Erythroblast (primary cell): ENCODE results near the gene IL1RAP.
A peak's percentile ranks its signal among the peaks of the same experiment; 100 is the strongest.

ENCODE experiments used
- DNase-seq, 2 experiments: peaks; one replicate each; lab custom pipeline; 2025; lab: John Stamatoyannopoulos, UW
- GATA1 ChIP-seq: IDR thresholded peaks from 2 replicates; pipeline ENCODE4 v1.6.1; 2011; ENCODE audit warnings: low read depth, mild to moderate bottlenecking, control low read depth, low read length, moderate library complexity
- POLR2A ChIP-seq: IDR thresholded peaks from 2 replicates; pipeline ENCODE4 v1.6.1; 2011; ENCODE audit warnings: mild to moderate bottlenecking, low read length

Gene IL1RAP

GRCh38 chr3:190624282-190624681 is 110.4 kb downstream of the IL1RAP start:
- TF ChIP-seq POLR2A: no peak
- TF ChIP-seq GATA1: no peak

GRCh38 chr3:190626951-190627620 is 113.2 kb downstream of the IL1RAP start:
- TF ChIP-seq POLR2A (no peak), GATA1 (no peak)
- DNase-seq: no peak

More at GRCh38 chr3:190624282-190624681, 110.4 kb downstream of the IL1RAP start:
- DNase-seq: no peak

DNA sequence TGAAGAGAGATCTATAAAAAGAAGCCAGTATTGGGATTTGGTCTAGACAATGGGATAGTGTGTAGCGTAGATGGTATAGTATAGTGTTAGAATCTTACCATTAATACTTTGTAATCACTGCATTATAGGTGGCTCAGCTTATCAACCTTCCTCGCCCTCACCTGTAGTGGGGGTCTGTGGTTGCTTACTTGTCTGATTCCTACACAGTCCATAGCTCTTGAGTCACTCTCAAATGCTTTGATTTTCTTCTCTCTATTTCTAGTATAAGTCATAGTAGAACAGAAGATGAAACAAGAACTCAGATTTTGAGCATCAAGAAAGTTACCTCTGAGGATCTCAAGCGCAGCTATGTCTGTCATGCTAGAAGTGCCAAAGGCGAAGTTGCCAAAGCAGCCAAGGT is 115.2 kb downstream of the IL1RAP start:
- DNase-seq: no peak
- TF ChIP-seq GATA1 (no peak), POLR2A (no peak)

- TF ChIP-seq GATA1 (no peak), POLR2A (no peak)
- no peak for DNase-seq
These were observed 117.4 kb downstream of the IL1RAP start for GRCh38 chr3:190631295-190631694.

- TF ChIP-seq POLR2A (no peak), GATA1 (no peak)
- DNase-seq: no peak
These were observed 127.7 kb downstream of the IL1RAP start for GRCh38 chr3:190641564-190641963.

DNA sequence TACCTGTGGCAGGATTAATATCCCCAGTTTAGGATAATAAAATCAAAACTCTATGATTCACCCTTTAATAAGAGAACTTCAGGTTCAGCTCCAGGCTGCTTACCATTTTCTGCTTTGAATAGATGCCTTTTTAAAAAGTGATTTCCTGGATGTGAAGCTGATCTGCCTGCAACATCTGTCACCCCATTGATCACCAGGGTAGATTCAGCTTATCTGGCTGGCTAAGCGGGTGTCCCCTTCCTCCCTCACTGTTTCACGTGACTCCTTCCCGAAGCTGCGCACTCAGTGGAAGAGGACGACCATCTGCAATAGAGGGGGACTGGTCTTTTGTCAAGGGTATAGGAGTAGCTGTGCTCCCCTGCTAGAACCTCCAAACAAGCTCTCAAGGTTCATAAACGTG is 128.1 kb downstream of the IL1RAP start:
- DNase-seq: peak; percentile 16 to 57
- no peak for TF ChIP-seq POLR2A
- no peak for TF ChIP-seq GATA1

GRCh38 chr3:190644035-190644434 is 130.2 kb downstream of the IL1RAP start:
- TF ChIP-seq POLR2A: no peak
- no peak for TF ChIP-seq GATA1
- DNase-seq: no peak

DNA sequence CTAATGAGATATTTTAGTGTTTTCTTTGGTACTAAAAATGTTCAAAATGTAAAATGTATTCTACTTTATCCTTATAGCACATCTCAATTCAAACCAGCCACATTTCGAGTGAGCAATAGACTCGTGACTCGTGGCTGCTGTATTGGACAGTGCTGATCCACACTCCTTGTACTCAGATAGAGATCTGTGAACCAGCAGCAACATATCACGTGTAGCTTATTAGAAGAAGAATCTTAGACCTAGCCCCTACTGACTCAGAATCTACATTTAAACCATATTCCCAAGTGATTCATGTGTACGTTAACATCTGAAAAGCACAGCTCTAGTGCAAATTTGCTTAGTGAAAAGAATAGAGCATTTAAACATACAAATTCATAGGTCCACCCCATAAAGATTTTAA is 130.9 kb downstream of the IL1RAP start:
- DNase-seq: peak; percentile 22 to 35
- TF ChIP-seq POLR2A (no peak), GATA1 (no peak)

DNA sequence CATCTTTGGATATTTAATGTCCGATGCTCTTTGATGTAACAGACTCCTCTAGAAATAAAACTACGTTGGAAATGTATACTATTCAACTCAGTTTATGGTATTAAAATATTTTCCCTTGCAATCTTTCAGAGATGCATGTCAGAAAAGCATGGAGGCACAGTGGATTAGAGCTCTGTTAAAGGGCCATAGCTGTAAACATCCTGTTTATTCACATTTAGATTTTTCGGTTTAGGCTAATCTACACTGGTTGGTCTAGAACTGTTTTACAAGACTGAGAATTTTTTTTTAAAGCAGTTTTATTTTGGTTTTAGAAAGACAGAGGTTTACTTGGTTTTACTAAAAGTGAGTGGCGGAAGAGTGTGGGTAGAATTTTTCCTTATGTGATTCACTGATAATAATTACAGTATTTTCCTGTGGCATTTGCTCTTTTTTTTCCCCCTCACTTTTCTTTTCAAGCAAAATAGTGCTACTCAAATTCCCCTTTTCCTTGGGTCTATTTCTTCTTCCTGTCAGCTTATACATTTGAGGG is 132.1 kb downstream of the IL1RAP start:
- TF ChIP-seq GATA1 (no peak), POLR2A (no peak)
- no peak for DNase-seq

DNA sequence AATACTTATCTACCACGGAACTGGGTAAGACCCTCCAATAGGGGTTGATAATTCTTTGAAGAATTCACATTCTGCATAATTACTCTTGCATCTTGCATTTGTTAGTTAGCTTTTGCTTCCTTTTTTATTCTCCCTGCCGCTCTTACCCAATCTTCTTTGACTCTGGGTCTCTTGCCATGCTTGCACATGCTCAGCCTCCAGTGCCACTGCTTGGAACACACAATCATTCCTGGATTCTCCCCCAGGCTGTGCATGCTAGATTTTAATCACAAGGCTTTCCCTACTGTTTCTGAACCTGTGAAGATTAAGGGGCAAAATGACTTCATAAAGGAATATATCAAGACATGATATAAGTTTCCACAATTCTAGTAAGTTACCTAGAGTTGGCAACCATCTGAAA is 133.1 kb downstream of the IL1RAP start:
- TF ChIP-seq POLR2A (no peak), GATA1 (no peak)
- no peak for DNase-seq

DNA sequence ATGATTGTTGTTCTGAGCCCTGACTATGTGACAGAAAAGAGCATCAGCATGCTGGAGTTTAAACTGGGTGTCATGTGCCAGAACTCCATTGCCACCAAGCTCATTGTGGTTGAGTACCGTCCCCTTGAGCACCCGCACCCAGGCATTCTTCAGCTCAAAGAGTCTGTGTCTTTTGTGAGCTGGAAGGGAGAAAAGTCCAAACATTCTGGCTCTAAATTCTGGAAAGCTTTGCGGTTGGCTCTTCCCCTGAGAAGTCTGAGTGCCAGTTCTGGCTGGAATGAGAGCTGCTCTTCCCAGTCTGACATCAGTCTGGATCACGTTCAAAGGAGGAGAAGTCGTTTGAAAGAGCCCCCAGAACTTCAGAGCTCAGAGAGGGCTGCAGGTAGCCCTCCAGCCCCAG is 142.0 kb downstream of the IL1RAP start:
- no peak for DNase-seq
- TF ChIP-seq GATA1 (no peak), POLR2A (no peak)

GRCh38 chr3:190658106-190658505 is 144.2 kb downstream of the IL1RAP start:
- no peak for DNase-seq
- TF ChIP-seq GATA1 (no peak), POLR2A (no peak)

DNA sequence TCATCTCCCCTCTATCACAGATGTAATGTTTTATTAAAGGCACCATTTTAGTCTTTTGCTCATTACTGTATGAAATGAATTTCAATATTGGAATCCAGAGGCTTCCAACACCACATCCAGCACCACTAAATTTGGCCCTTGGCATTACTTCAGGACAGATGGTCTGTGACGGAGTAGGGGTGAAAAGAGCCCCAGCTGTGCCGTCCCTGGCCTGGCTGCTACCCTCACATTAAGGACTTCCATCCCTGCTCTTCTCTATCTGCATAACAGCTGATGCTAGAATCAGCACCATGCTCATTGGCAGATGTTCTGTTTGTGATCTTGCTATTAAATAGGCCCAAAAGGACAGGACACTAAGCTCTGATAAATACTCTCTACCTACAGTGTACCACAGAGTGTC is 152.9 kb downstream of the IL1RAP start:
- TF ChIP-seq POLR2A (no peak), GATA1 (no peak)

GRCh38 chr3:190671658-190672057 is 157.8 kb downstream of the IL1RAP start:
- no peak for DNase-seq
- TF ChIP-seq POLR2A: no peak
- TF ChIP-seq GATA1: no peak

More for the DNA sequence above, 152.9 kb downstream of the IL1RAP start:
- no peak for DNase-seq

DNA sequence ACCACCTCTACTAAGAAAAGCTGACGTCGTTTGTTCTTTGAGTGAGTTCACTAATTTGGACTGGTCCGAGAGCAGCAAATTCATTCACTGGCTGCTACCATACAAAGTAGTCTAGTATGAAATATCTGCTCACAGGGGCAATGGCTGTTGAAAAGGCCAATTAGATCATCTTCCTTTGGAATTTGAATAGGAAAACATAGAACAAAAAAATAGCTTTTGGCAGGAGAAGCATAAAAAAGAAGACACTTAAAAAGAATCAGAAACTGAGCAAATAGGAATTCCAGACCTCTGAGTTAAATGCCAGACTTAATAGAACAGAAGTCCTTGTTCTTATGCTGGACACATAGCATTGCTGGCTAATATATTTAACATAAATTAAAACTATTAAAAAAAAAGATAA is 159.3 kb downstream of the IL1RAP start:
- no peak for DNase-seq

More for the DNA sequence above, 159.3 kb downstream of the IL1RAP start:
- TF ChIP-seq GATA1: no peak
- no peak for TF ChIP-seq POLR2A
